Activated CD4-positive, alpha-beta T cell treated with anti-CD3 and anti-CD28 coated beads for 24 hours (primary cell): ENCODE measurements around the gene NUP210L.
"Not testable (repeated sequence)": the region's sequence is repeated elsewhere in the genome, so short reads cannot be mapped to it uniquely, and the experiment has no call there.

ENCODE experiments used
- DNase-seq, 2 donors: peaks; one replicate each; pipeline ENCODE4 v3.0.0-alpha.2; 2020; ENCODE audit warnings: low read depth in 2 of 2

The NUP210L gene

DNA sequence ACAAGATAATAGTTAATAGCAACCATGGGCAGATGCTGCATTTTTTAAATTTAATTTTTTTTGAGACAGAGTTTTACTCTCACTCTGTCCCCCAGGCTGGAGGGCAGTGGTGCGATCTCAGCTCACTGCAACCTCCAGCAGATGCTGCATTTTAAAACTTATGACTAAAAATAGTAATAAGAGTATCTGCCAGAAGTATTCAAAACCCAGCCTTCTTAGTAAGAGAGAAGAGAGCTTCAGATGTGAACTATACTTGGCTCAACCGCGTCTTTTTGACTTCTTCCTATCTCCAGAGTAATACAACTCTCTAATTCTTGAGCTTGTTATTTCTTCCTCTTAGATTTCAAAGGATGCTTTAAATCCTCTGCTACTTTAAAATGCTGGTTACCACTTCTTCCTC, 159.7 kb downstream of the NUP210L start:
- no peak for DNase-seq

DNA sequence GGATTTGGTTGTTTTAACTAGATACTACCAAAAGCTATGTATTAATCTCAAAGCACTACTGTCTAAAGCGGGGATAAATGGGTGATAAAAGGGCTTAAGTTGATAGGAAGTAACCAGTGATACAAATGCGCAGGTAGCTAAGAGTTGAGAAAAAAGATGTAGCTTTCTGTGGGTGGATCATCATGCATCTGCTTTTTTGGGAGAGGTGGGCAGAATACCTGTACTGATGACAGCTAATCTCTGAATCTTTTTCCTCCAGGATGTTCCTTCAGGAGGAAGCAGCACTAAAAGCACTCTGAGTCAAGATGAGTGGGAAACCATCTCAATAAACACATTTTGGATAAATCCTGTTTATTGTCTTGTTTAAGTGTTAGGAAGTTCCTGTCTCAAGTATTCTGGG, 163.1 kb downstream of the NUP210L start:
- DNase-seq: no peak

DNA sequence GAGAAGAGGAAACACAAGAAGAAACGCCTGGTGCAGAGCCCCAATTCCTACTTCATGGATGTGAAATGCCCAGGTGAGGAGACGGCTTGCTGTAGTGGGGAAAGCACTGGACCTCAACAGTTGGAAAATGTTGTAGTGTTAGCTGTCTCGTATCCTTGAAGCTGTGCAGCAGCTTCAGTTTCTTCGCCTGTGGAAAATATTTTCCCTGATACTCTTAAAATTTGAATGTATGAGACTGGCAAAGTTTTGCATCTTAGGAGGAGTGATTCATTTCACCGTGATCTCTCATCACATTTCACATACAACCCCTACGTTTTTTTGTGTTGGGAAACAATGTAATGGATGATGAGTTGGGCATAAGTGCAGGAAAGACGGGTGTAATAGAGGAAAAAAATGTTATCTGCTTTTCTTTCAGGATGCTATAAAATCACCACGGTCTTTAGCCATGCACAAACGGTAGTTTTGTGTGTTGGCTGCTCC, 163.7 kb downstream of the NUP210L start:
- DNase-seq: no peak

DNA sequence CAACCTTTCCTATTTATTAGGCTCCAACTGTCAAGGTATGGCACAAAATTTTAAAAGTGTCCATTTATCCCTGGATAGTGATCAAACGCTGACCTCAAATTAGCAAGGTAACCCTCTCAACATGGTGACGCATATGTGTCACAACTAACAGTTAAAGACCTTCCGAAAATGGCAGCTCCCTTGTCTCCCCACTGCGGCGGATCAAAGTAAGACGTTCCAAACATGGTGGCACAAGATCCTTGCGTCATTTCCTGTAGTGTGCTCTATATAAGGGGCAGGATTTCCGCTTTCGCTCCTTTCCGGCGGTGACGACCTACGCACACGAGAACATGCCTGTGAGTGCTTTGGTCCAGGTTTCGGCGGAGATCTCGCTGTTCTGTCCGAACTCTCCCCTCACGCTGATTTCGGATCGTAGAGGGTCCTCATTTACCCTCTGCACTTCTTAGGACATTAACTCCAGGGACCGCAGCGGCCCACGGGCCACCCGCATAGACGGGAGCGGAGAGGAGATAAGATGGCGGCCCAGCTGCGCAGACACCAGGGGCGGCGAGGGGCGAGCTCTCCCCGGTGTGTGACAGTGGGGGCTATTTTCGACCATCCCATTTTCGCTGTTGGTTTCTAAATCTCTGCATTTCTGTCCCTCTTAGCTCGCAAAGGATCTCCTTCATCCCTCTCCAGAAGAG, 164.3 kb downstream of the NUP210L start, which contains the start of gene RPS27:
RPS27 (plus strand) TSS at position 295 of the 683 bp plus-strand sequence; CDS start at position 330, 35 bp downstream.
- peak; percentile 68 to 81 for DNase-seq

DNA sequence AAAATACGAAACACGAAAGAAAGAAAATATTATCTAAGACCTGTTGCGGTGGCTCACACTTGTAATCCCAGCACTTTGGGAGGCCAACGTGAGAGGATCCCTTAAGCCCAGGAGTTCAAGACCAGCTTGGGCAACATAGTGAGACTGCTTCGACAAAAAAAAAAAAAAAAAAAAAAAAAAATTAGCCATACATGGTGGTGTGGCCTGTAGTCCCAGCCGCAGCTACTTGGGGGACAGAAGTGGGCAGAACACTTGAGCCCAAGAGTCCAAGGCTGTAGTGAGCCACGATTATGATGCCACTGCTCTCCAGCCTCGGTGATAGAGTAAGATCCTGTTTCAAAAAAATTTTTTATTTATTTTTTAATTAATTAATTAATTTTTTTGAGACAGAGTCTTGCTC, 167.3 kb downstream of the NUP210L start:
- no peak for DNase-seq

DNA sequence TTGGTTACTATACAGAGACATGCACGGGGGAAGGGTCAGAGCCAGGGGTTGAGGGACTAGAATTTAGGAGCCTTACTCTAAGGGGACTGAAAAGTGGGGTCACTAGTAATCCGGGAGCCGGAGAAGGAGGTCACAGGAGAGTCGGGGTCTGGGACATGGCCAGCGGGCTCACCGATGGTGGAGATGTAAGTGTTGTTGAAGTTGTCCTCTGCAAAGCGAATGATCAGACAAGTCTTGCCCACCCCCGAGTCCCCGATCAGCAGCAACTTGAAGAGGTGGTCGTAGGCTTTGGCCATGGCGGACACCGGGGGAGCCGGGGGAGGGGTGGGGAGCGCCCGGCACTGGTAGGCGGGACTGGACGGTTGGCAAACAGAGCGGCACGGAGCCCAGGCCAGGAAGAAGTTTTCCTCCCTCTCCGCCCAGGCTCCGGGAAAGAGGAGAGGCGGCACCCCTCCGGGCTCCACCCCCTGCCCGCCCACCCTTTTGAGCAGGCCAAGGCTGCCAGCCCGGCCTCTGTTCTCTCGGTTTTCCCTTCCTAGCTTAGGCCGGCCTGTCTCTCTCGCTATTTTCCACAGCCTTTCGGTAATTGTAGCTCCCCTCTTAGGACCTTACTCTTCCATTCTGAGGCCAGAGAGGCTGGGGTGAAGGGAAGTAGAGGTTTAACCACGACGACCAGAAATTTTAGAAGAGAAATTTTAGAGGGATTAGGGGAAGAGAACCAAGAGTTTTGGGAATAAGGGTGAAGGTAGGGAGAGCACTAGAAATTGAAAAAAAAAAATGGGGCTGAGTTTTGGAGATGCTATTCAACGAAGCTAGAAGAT, 168.7 kb downstream of the NUP210L start, which contains the start of gene RAB13:
RAB13 (minus strand) TSS at position 399 of the 821 bp plus-strand sequence; CDS start at position 296, 103 bp downstream.
- no peak for DNase-seq

DNA sequence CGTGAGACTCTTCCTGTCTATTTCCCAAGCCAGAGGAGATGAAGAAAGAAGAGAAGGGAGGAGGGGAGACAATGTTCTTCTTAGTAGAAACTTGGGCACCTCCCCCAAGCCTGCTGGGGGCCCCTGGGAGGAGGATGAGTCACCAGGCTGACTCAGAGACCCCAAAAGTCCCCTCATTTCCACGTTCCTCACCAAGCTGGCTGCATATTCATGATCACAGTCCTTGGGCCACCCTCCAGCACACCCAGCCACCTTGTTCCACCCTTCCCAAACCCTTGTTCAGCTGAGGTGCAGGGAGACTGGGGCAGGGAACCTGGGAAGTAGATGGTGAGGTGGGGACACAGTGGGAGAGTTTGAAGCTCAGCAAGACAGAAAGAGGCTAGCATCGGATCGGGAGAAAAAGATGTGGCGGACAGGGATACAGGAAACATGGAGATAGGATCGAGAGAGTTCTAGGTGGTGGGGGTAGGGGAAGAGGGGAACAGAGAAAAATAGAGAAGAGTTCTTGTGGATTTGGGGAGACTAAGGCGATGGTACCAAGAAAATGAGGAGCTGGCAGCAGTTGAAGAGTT, 169.4 kb downstream of the NUP210L start:
- DNase-seq: peak in 1 of 2 donors; percentile 38

DNA sequence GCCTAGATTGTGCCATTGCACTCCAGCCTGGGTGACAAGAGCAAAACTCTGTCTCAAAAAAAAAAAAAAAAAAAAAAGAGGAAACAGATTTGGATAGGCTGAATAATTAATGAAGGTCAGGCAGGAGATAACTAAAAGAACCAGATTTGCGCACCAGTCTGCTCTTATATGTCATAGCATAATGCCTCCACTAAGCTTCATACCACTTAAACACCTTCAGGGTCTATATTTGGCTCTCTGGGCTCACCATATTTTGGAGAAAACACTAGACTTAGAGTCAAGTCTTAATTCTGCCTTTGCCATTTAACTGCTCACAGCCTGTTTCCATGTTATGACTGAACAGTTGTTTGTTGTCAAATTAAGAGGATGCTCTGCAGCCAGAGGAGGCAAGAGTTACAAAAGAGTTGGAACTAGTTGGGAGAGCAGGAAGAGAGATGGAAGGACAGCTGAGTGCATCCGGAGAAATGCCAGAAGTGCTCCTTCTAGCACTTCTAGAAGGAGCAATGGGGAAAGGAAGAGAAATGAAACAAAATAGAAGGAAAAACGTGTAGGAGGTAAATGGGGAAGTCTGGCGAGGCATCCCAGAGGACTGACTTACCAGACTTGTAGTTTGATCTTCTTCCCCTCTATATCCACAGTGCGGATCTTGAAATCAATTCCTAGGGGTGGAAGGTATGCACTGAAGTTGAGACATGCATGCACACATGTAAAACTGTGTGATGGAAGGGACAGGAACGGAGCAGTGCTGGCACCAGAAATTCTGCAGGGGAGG, 170.6 kb downstream of the NUP210L start:
- DNase-seq: no peak

DNA sequence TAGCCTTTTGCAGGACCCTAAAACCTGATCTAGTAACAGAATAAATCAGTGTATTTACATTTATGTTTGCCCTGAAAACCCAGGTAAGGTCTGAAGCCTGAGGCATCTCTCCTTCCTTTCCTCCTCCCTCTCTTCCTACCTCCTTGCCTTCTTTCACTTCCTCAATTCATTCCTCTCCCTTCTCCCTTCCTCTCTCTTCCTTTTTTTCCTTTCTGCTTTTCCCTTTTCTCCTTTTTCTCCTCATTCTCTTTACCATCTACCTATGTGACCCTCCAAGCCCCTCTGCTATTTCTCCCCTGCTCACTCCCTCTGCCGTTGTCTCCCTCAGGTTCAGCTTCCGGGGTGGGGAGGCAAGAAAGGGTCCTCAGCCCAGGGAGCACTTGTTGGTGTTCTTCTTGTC, 173.1 kb downstream of the NUP210L start:
- DNase-seq: not testable (repeated sequence)

DNA sequence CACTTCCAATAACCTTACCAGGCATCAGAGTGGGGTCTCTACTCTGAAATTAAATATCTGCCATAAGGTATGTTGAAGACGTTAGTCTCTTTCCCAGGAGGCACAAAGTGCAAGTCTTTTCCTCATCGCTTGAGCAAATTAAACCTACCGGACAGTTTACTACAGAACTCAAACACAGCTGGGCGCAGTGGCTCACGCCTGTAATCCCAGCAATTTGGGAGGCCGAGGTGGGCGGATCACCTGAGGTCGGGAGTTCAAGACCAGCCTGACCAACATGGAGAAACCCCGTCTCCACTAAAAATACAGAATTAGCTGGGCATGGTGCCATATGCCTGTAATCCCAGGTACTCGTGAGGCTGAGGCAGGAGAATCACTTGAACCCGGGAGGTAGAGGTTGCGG, 175.8 kb downstream of the NUP210L start:
- not testable (repeated sequence) for DNase-seq

DNA sequence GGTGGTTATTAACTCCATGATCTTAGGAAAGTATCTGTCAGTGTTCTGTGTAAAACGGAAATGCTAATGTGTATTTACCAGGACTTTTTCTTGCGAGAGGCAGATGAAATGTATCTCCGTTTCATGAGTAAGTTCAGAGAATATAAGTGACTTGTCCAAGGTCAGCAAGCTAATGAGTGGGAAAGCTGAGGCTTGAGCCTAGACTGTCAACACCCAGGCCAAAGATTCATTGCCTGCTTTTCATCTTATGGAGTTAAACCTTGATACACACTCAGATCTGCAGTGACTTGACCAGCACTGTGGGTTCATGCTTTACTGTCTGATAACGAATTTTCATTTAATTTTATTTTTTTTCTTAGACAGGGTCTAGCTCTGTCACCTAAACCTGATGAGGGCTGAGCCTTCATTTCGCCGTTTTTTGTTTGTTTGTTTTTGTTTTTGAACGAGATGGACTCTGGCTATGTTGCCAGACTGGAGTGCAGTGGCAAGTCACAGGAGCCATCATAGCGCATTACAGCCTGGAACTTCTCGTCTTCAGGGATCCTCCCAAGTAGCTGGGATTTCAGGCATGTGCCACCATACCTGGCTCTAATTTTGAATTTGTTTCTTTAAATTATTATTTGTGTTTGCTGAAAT, 176.5 kb downstream of the NUP210L start:
- DNase-seq: no peak

DNA sequence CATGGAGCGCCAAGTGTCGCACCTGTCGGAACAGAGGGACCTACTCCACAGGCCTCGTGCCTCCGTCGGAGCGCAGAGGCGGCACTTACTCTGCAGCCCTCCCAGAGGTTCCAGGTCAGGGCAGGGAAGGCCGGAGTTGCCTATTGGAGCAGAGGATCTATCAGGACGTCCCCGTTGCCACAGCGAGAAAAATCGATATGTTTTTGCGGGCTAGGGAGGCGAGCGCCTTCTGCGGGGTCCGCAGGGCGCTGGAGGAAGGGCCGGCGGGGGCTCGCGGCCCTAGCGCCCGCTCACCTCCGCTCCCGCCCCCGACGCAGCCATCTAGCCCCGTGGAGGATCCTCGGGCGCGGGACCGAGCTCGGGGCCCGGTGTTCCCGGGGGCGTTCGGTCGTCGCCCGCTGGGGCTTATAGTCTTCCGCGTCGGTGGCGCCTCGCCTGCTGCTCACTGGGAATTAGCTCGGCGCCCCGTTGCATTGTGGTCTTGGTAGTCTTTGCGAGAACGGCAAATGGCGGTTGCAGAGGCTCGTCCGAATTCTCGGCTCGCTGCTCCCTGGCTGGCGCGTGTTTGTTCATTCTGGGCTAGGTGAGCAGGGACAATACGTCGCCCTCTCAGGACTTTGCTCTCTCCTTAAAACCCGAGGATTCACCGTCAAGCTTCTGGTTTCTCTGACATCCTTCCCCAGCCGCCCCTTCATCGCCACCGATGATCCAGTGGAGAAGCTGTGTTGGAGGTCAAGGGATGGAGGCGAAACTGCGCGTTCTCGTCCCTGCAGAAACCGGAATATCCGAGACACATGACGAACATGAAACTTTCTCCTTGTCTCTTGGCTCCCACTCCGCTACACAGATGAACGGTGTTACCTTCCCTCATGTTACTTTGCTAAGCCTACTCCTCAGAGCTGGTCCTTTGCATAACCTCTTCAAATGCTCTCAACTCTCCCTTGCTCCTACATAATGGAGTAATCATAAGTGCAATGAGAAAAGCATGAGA, 177.3 kb downstream of the NUP210L start, which contains the start of gene JTB:
JTB (minus strand) TSS at position 425 of the 991 bp plus-strand sequence; CDS start at position 3, 422 bp downstream.
- DNase-seq: peak; percentile 75 to 82

DNA sequence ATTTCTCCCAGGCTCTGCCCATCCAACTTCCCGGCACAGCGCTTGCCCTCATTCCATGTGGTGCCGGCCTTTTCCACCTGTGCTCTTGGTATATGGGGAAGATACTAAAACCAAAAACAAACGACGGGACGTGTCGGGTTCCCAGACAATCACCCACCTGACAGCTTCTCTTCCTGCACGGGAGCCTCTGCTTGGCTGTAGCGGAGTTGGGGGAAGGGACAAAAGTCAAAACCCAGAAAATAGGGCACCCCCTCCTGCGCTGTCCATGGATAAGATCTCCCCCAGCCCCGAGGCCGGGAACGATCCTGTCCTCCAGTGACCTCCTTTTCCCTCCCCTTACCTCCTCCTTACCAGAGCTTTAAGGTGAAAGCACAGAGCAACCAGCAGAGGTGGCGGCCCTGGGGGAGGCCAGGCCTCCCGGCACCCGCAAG, 178.0 kb downstream of the NUP210L start:
- DNase-seq: no peak

DNA sequence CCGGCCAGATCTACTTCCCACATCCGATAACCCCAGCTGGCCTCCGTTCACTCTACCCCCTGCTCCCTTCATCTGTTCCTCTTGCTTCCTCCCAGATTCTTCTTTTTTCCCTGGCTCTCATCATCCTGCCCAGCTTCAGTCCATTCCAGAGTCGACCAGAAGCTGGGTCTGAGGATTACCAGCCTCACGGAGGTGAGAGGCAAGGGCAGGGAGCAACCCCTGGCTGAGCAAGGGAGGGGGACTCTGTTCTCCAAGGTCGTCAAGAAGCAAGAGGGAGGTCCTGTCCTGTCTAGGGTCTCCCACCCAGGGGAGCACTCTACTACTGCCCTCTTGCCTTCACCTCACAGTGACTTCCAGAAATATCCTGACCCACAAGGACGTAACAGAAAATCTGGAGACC, 181.3 kb downstream of the NUP210L start:
- DNase-seq: no peak

DNA sequence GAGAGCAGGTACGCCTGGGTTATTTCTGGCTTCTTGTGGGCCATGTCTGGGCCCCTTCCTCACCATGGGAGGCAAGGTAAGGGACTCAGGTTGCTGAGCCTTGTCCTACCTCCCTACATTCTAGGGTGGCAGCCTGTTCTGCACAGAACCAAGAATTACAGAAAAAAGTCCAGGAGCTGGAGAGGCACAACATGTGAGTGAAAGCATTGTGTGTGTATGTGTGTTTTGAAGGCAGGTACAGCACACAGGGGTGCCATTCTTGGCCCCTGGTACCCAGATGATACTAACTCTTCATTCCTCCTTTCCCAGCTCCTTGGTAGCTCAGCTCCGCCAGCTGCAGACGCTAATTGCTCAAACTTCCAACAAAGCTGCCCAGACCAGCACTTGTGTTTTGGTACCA, 181.8 kb downstream of the NUP210L start:
- DNase-seq: no peak

DNA sequence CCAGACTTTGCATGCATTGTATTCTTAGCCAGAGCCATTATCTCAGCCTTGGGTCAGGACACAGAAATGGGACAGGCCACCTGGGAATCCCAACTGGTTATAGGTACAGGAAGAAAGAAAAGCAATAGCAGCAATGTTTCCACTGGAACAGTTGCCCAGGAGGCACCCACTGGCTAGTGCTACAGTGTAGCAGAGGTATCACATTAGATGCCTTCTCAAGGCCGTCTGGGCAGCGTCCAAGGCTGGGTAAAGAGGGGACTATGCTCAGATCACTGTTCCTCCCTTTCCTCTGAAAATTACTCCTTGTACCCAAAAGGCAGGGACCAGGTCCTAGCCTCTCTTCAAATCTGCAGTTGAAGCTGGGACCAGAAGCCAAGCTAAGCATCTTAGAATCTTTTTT, 184.5 kb downstream of the NUP210L start:
- no peak for DNase-seq

DNA sequence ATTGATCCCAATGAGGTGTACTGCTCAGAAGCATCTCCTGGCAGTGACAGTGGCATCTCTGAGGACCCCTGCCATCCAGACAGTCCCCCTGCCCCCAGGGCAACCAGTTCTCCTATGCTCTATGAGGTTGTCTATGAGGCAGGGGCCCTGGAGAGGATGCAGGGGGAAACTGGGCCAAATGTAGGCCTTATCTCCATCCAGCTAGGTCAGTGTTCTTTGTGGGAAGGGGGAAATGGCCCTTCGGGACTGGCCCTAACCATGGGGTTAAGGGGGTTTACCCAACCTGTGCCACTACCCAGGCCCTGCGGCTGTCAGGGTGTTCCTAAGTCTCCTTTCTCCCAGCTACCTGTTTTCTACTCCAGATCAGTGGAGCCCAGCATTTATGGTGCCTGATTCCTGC, 185.9 kb downstream of the NUP210L start:
- no peak for DNase-seq

DNA sequence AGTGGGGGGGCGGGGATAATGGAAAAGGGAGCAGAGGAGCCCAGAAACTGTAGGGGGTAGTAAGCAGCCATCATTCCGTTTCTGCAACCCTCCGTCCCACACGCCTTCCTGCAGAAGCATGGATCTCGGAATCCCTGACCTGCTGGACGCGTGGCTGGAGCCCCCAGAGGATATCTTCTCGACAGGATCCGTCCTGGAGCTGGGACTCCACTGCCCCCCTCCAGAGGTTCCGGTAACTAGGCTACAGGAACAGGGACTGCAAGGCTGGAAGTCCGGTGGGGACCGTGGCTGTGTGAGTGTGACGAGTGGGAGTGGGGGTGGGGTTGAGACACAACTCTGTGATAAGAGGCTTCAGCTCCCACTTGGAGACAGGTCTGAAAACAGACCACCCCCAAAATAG, 186.5 kb downstream of the NUP210L start:
- DNase-seq: no peak

DNA sequence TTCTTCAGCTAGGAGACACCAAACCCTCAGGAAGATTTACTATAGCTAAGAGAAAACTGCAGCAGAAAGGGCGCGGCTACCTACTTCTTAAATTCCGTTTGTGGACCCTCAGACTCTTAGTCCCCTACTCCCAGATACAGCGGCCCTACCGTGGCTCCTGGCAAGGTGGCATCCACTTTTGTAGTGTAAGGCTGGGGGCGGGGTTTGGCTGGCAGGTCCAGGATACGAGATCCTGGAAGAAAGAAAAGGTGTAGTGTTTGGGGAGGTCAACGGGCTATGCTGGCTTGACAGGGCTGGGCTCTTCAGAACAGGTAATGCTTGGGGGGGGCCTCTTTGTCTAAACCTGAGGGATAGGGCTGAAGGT, 186.9 kb downstream of the NUP210L start:
- DNase-seq: no peak
